T follicular helper cell (primary cell): ENCODE results near the gene EIF4B.
A peak's percentile ranks its signal among the peaks of the same experiment; 100 is the strongest.
"Not testable (repeated sequence)": the region's sequence is repeated elsewhere in the genome, so short reads cannot be mapped to it uniquely, and the experiment has no call there.

Experiments used
- DNase-seq: peaks from one replicate; pipeline ENCODE4 v3.0.0-alpha.2; 2020; ENCODE audit warnings: low read depth
- total RNA-seq, 2 experiments: gene quantifications; one replicate each; lab custom pipeline; 2026; lab: John Stamatoyannopoulos, UW

EIF4B gene
- total RNA-seq, result 1,146 to 1,300 reads per million in 2 experiments

GRCh38 chr12:53005986-53006809 lies at the start of gene EIF4B:
Gene EIF4B, plus strand, starts transcription at chr12:53006456. Its CDS starts 28 bp downstream, at chr12:53006484.
- DNase-seq, result peak; percentile 99

GRCh38 chr12:52956987-52957386 lies 49.3 kb upstream of the EIF4B start:
- no peak for DNase-seq

GRCh38 chr12:52964556-52965336 lies 41.5 kb upstream of the EIF4B start:
- no peak for DNase-seq

GRCh38 chr12:52965337-52965731 lies 40.9 kb upstream of the EIF4B start:
- no peak for DNase-seq

- DNase-seq, result no peak
These were observed 37.0 kb upstream of the EIF4B start for GRCh38 chr12:52969166-52969795.

- no peak for DNase-seq
These were observed 36.3 kb upstream of the EIF4B start for GRCh38 chr12:52969828-52970569.

- DNase-seq, result no peak
These were observed 34.5 kb upstream of the EIF4B start for GRCh38 chr12:52971679-52972329.

- no peak for DNase-seq
These were observed 31.1 kb upstream of the EIF4B start for GRCh38 chr12:52975204-52975603.

GRCh38 chr12:52975820-52976573 lies 30.3 kb upstream of the EIF4B start:
- no peak for DNase-seq

GRCh38 chr12:52976574-52977071 lies 29.6 kb upstream of the EIF4B start:
- no peak for DNase-seq

- no peak for DNase-seq
These were observed 29.1 kb upstream of the EIF4B start for GRCh38 chr12:52977170-52977569.

- no peak for DNase-seq
These were observed 26.1 kb upstream of the EIF4B start for GRCh38 chr12:52980096-52980649.

- peak; percentile 72 for DNase-seq
These were observed 25.4 kb upstream of the EIF4B start for GRCh38 chr12:52980650-52981423.

GRCh38 chr12:52984136-52984535 lies 22.1 kb upstream of the EIF4B start:
- no peak for DNase-seq

GRCh38 chr12:52988898-52989297 lies 17.4 kb upstream of the EIF4B start:
- DNase-seq, result no peak

GRCh38 chr12:52990206-52990605 lies 16.1 kb upstream of the EIF4B start:
- DNase-seq, result no peak

GRCh38 chr12:52992240-52992639 lies 14.0 kb upstream of the EIF4B start:
- not testable (repeated sequence) for DNase-seq

- DNase-seq, result no peak
These were observed 13.3 kb upstream of the EIF4B start for GRCh38 chr12:52992699-52993557.
